Epithelial cell of proximal tubule (primary cell): ENCODE measurements around the gene BLM. TPM values are rescaled to one million over a fixed set of nuclear protein-coding genes. Genes with fewer than 3 reads are reported as not detected.

ENCODE experiments used
- DNase-seq: peaks from one replicate; pipeline ENCODE4 v3.0.0-alpha.2; 2011; ENCODE audit warnings: low read depth
- H3K4me3 ChIP-seq: 2 replicates; pipeline ENCODE4 v1.5.1; 2011; ENCODE audit warnings: low read depth, mild to moderate bottlenecking, low read length
- CTCF ChIP-seq: conservative IDR thresholded peaks from 2 replicates; pipeline ENCODE4 v1.5.1; 2012; ENCODE audit warnings: low read depth, mild to moderate bottlenecking, low read length
- total RNA-seq: library from RNA; depleted of rRNA; stranded (reverse); fragments of >200 nt; gene quantifications from 2 replicates; pipeline ENCODE4 v1.2.3, GENCODE V29; 2015

Gene BLM
- total RNA-seq, 1 donor from 2014 or later = 13.0 TPM

- no peak for DNase-seq
- H3K4me3 ChIP-seq = no peak overlapping the region
- no peak for TF ChIP-seq CTCF
Measured at GRCh38 chr15:90756916-90757315, 39.8 kb downstream of the BLM start.

GRCh38 chr15:90757461-90757860 lies 40.3 kb downstream of the BLM start:
- DNase-seq = no peak
- no peak overlapping the region for H3K4me3 ChIP-seq
- no peak for TF ChIP-seq CTCF

GRCh38 chr15:90760661-90761232 lies 43.6 kb downstream of the BLM start:
- no peak for DNase-seq
- TF ChIP-seq CTCF = no peak

GRCh38 chr15:90761629-90762028 lies 44.5 kb downstream of the BLM start:
- no peak for TF ChIP-seq CTCF
- no peak overlapping the region for H3K4me3 ChIP-seq
- no peak for DNase-seq

More at GRCh38 chr15:90760661-90761232, 43.6 kb downstream of the BLM start:
- no peak overlapping the region for H3K4me3 ChIP-seq

GRCh38 chr15:90762109-90762508 lies 45.0 kb downstream of the BLM start:
- no peak for TF ChIP-seq CTCF
- DNase-seq = no peak
- H3K4me3 ChIP-seq = no peak overlapping the region

GRCh38 chr15:90763366-90764099 lies 46.4 kb downstream of the BLM start:
- TF ChIP-seq CTCF = no peak
- no peak overlapping the region for H3K4me3 ChIP-seq
- DNase-seq = no peak

- H3K4me3 ChIP-seq = no peak overlapping the region
- no peak for DNase-seq
- TF ChIP-seq CTCF = no peak
Measured at GRCh38 chr15:90765531-90765930, 48.4 kb downstream of the BLM start.
